Prostate gland (tissue), 2 donors: ENCODE results near the gene KIAA1671. TPM values are rescaled to one million over a fixed set of nuclear protein-coding genes. Genes with fewer than 3 reads are reported as not detected.

ENCODE experiments used
- DNase-seq: peaks from one replicate; pipeline ENCODE4 v3.0.0-alpha.2; 2019; ENCODE audit warnings: low spot score
- H3K27ac ChIP-seq, 2 donors: fragments of 200-600 bp; sonication (generic); 2 replicates each; pipeline ENCODE4 v1.5.1; 2017 to 2019
- H3K27me3 ChIP-seq: fragments of 200-600 bp; sonication (generic); replicated peaks from 2 replicates; pipeline ENCODE4 v1.5.1; 2019; ENCODE audit not compliant: insufficient read depth
- H3K36me3 ChIP-seq, 2 donors: fragments of 200-600 bp; sonication (generic); 1 replicate in 1 of 2; 2 replicates in 1 of 2; pipeline versions ENCODE4 v1.5.1 to v1.8.1; 2017 to 2019
- H3K4me1 ChIP-seq: fragments of 200-600 bp; sonication (generic); replicated peaks from 2 replicates; pipeline ENCODE4 v1.5.1; 2019
- H3K4me3 ChIP-seq, 2 donors: fragments of 200-600 bp; sonication (generic); 2 replicates each; pipeline ENCODE4 v1.5.1; 2017 to 2019
- H3K9me3 ChIP-seq: fragments of 200-600 bp; sonication (generic); 2 replicates; pipeline ENCODE4 v1.5.1; 2017
- POLR2A ChIP-seq: fragments of 450-650 bp; IDR thresholded peaks from one replicate; pipeline ENCODE4 v1.6.1; 2016; ENCODE audit warnings: antibody characterized with exemption, mild to moderate bottlenecking
- POLR2AphosphoS5 ChIP-seq: sonication (generic); formaldehyde crosslinking; IDR thresholded peaks from one replicate; pipeline ENCODE4 v1.6.1; 2017; ENCODE audit warnings: antibody characterized with exemption
- WGBS: methylation state at CpG from one replicate; pipeline ENCODE4 v1.1.5; 2018; 5-methylcytosine and 5-hydroxymethylcytosine counted together
- intact Hi-C: fragments of 100-400 bp; cut with DNase I; formaldehyde crosslinking; loops from one replicate; pipeline ENCODE4 v1.14.2; 2022
- total RNA-seq, 2 donors: library from RNA; depleted of rRNA; stranded (reverse); fragments of >200 nt; gene quantifications; one replicate each; pipeline ENCODE4 v1.1.0, GENCODE V29; 2016
- TF ChIP-seq, protein P1 (sequence below), 4 experiments: fragments of 200-600 bp in 2 of 4; fragments of 450-650 bp in 2 of 4; sonication (generic) in 2 of 4; IDR thresholded peaks; 1 replicate in 3 of 4; 2 replicates in 1 of 4; pipeline ENCODE4 v1.5.1; 2016 to 2019; ENCODE audit warnings: antibody characterized with exemption in 4 of 4, mild to moderate bottlenecking in 2 of 4, moderate library complexity in 2 of 4

KIAA1671 gene
- total RNA-seq, 2 donors from 2014 or later, result 44.8 to 53.1 TPM

DNA sequence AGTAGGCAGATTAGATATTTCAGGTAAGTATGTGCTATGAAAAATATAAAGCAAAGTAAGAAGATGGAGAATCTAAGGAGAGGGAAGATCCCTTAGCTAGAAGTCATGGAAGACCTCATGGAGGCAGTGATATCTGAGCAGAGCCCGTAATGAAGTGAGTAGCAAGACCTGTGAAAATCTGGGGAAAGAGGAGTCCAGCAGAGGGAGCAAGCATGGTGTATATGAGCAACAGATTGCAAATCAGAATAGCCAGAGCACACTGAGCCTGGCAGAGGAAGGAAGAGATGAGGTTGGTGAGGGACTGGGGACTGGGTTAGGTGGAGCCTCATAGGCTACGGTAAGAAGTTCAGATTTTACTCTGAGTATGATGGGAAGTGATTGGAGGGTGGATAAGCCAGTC lies 15.4 kb upstream of the KIAA1671 start:
- Histone ChIP-seq H3K27ac (no peak overlapping the region), H3K27me3 (no peaks in the 10 kb centered on the region), H3K4me3 (no peak overlapping the region), H3K4me1 (no peaks in the 10 kb centered on the region), H3K9me3 (no peaks in the 10 kb centered on the region), H3K36me3 (no peaks in the 10 kb centered on the region)
- WGBS, result 41% methylated on average over 2 of the region's 2 CpGs
- TF ChIP-seq, protein P1, sequence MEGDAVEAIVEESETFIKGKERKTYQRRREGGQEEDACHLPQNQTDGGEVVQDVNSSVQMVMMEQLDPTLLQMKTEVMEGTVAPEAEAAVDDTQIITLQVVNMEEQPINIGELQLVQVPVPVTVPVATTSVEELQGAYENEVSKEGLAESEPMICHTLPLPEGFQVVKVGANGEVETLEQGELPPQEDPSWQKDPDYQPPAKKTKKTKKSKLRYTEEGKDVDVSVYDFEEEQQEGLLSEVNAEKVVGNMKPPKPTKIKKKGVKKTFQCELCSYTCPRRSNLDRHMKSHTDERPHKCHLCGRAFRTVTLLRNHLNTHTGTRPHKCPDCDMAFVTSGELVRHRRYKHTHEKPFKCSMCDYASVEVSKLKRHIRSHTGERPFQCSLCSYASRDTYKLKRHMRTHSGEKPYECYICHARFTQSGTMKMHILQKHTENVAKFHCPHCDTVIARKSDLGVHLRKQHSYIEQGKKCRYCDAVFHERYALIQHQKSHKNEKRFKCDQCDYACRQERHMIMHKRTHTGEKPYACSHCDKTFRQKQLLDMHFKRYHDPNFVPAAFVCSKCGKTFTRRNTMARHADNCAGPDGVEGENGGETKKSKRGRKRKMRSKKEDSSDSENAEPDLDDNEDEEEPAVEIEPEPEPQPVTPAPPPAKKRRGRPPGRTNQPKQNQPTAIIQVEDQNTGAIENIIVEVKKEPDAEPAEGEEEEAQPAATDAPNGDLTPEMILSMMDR (IDR thresholded peaks at IDR 0.05), result peak in 1 of 4 experiments; percentile 11
- TF ChIP-seq POLR2AphosphoS5, result no peak
- TF ChIP-seq POLR2A, result no peak
- intact Hi-C loops, result no loop called here
- no peak for DNase-seq

DNA sequence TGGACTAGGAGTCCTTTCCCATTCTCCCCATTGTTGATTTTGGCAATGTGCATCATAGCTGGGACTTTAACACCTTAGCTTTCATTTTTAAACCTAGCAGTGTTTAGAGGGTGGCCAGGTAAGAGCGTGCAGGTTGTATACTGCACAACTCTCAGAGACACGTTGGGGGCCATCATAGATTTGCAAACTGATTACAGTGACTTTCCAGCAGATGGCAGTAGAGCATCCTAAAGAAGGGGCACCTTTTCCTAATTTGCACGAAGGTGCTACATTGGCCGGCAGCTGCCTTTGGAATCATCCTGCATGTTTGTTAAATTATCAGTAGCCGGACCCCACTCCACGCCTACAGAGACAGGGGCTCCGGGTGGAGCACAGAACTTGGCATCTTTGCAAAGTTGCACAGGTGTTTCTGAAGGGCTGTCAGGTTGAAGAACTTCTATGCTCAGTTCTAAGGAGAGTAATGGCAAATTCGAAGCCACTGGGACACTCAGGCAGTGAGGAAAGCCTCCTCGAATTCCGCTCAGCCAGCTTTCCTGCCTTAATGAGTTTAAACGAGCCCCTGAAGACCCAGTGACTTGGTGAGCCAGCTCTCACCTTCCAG lies 13.7 kb upstream of the KIAA1671 start:
- no peaks in the 10 kb centered on the region for H3K27me3 ChIP-seq
- peak; percentile 39 for DNase-seq
- intact Hi-C loops, result no loop called here
- H3K4me1 ChIP-seq, result no peaks in the 10 kb centered on the region
- WGBS, result 17% methylated on average over 11 of the region's 11 CpGs
- no peaks in the 10 kb centered on the region for H3K9me3 ChIP-seq
- H3K27ac ChIP-seq, result no peak overlapping the region
- no peaks in the 10 kb centered on the region for H3K36me3 ChIP-seq
- H3K4me3 ChIP-seq, result no peak overlapping the region
- no peak for TF ChIP-seq POLR2AphosphoS5
- no peak for TF ChIP-seq POLR2A
- TF ChIP-seq, protein P1 (IDR thresholded peaks at IDR 0.05), result peak in 3 of 4 experiments; percentile 56 to 77 (median 71)

DNA sequence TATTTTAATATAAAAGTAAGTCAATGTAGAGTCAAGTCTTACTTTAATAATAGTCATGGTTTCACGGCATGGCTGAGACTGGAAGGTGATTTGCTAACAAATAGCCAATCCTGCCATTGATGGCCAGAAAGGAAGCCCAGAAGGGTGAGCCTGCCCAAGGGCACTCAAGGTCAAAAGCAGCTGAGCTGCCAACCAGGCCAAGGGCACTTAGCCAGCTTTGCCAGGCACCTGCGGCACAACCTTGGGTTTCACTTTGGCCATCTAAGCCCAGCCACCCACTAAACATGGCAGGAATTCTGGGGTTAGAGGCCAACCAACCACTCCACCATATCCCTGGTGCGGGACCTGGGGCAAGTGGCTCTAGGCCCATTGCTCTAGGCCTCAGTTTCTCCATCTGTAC lies 10.2 kb upstream of the KIAA1671 start:
- Histone ChIP-seq H3K27me3 (no peaks in the 10 kb centered on the region), H3K36me3 (no peaks in the 10 kb centered on the region), H3K27ac (peak overlapping the region in 1 of 2 donors; percentile 50), H3K4me1 (no peaks in the 10 kb centered on the region), H3K4me3 (no peak overlapping the region), H3K9me3 (no peaks in the 10 kb centered on the region)
- DNase-seq, result no peak
- TF ChIP-seq, protein P1 (IDR thresholded peaks at IDR 0.05), result no peak
- no peak for TF ChIP-seq POLR2AphosphoS5
- no peak for TF ChIP-seq POLR2A
- intact Hi-C loops, result no loop called here
- WGBS, result 97% methylated on average over 3 of the region's 3 CpGs

DNA sequence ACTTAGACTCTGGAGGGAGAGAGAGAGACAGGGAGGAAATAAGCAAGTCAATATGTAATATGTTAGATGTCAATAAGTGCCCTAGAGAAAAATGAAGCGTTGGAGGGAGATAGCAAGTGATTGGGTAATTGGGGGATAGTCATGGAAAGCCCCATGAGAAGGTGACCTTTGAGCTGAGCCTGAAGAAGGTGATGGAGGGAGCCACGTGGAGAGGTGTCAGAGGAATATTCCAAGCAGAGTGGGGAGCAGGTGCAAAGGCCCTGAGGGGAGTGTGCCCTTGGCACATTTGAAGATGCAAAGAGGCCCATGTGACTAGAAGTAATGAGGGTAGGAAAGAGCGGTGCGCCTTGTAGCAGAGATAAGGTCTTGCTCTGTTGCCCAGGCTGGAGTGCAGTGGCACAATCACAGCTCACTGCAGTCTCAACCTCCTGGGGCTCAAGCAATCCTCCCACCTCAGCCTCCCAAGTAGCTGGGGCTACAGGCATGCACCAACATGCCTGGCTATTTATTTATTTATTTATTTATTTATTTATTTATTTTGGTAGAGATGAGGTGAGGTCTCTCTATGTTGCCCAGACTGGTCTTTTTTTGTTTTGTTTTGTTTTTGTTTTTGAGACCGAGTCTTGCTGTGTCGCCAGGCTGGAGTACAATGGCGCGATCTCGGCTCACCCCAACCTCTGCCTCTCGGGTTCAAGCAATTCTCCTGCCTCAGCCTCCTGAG lies 8.1 kb upstream of the KIAA1671 start:
- no peak overlapping the region for H3K27ac ChIP-seq
- 94% methylated on average over 10 of the region's 10 CpGs for WGBS
- H3K9me3 ChIP-seq, result no peaks in the 10 kb centered on the region
- no peak overlapping the region for H3K4me3 ChIP-seq
- H3K36me3 ChIP-seq, result no peaks in the 10 kb centered on the region
- no peak for DNase-seq
- H3K27me3 ChIP-seq, result no peaks in the 10 kb centered on the region
- no peaks in the 10 kb centered on the region for H3K4me1 ChIP-seq
- intact Hi-C loops, result no loop called here
- TF ChIP-seq, protein P1 (IDR thresholded peaks at IDR 0.05), result no peak
- TF ChIP-seq POLR2A (no peak), POLR2AphosphoS5 (no peak)

DNA sequence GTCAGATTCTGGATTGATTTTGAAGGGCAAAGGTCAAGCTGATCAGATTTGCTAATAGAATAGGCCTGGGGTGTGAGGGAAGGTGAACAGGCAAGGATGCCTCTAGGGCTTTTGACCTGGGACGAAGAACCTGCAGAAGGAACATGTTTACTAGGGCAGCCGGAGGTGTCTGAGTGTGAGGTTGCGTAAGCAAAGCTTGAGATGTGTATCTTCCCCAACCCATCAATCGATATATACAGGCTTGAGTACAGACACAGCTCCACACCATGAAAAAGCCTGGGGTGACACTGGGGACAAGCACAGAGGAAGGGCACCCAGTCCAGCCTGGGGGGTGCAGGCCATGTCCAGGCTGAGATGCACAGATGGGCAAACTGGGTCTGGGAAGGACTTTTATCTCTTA lies 7.1 kb upstream of the KIAA1671 start:
- intact Hi-C loops, result no loop called here
- TF ChIP-seq POLR2AphosphoS5 (no peak), POLR2A (no peak)
- TF ChIP-seq, protein P1 (IDR thresholded peaks at IDR 0.05), result no peak
- no peak overlapping the region for H3K4me3 ChIP-seq
- H3K27me3 ChIP-seq, result no peaks in the 10 kb centered on the region
- H3K9me3 ChIP-seq, result no peaks in the 10 kb centered on the region
- H3K36me3 ChIP-seq, result no peaks in the 10 kb centered on the region
- H3K27ac ChIP-seq, result no peak overlapping the region
- DNase-seq, result no peak
- no peaks in the 10 kb centered on the region for H3K4me1 ChIP-seq
- 75% methylated on average over 4 of the region's 4 CpGs for WGBS
